Spleen (tissue), 11 donors: ENCODE results near the gene SORCS3. TPM values are rescaled to one million over a fixed set of nuclear protein-coding genes. Genes with fewer than 3 reads are reported as not detected.

ENCODE experiments used
- DNase-seq: peaks from one replicate; pipeline ENCODE4 v3.0.0-alpha.2; 2020
- H3K27ac ChIP-seq, 8 donors: fragments of 200-600 bp; sonication (generic) in 7 of 8; 1 replicate in 4 of 8; 2 replicates in 4 of 8; pipeline versions ENCODE4 v1.5.0 to v1.8.0; 2016 to 2021; ENCODE audit warnings: inconsistent platforms in 4 of 8, mild to moderate bottlenecking in 4 of 8, moderate library complexity in 1 of 8
- H3K27me3 ChIP-seq, 7 donors: fragments of 200-600 bp; sonication (generic) in 6 of 7; replicated peaks in 1 of 7; 1 replicate in 4 of 7; 2 replicates in 3 of 7; pipeline versions ENCODE4 v1.5.0 to v1.8.0; 2016 to 2021; ENCODE audit warnings: inconsistent platforms in 3 of 7, mild to moderate bottlenecking in 1 of 7
- H3K36me3 ChIP-seq, 6 donors: fragments of 200-600 bp; sonication (generic) in 5 of 6; 1 replicate in 4 of 6; 2 replicates in 2 of 6; pipeline versions ENCODE4 v1.5.0 to v1.8.0; 2016 to 2021; ENCODE audit warnings: inconsistent platforms in 2 of 6
- H3K4me1 ChIP-seq, 6 donors: fragments of 200-600 bp; sonication (generic) in 5 of 6; 1 replicate in 3 of 6; 2 replicates in 3 of 6; pipeline versions ENCODE4 v1.5.0 to v1.8.0; 2016 to 2021; ENCODE audit warnings: inconsistent platforms in 3 of 6
- H3K4me3 ChIP-seq, 8 donors: fragments of 200-600 bp; sonication (generic) in 7 of 8; 1 replicate in 4 of 8; 2 replicates in 4 of 8; pipeline versions ENCODE4 v1.5.0 to v1.8.0; 2016 to 2021; ENCODE audit warnings: inconsistent platforms in 4 of 8, mild to moderate bottlenecking in 4 of 8, moderate library complexity in 2 of 8
- H3K9me3 ChIP-seq, 8 donors: fragments of 200-600 bp; sonication (generic) in 7 of 8; 1 replicate in 4 of 8; 2 replicates in 4 of 8; pipeline versions ENCODE4 v1.5.0 to v1.8.0; 2016 to 2021; ENCODE audit warnings: inconsistent platforms in 4 of 8
- POLR2A ChIP-seq, 3 donors: fragments of 450-650 bp; IDR thresholded peaks; one replicate each; pipeline ENCODE4 v1.5.1; 2017; ENCODE audit warnings: antibody characterized with exemption in 3 of 3, mild to moderate bottlenecking in 1 of 3
- POLR2AphosphoS5 ChIP-seq, 3 donors: sonication (generic); formaldehyde crosslinking; IDR thresholded peaks; one replicate each; pipeline ENCODE4 v1.5.1; 2017; ENCODE audit warnings: antibody characterized with exemption in 3 of 3
- WGBS, 5 donors: extraction: QIAGEN DNeasy Blood & Tissue Kit in 3 of 5; methylation state at CpG; one replicate each; pipeline versions ENCODE4 v1.1.5 to v1.1.7; 2013 to 2018; 5-methylcytosine and 5-hydroxymethylcytosine counted together
- intact Hi-C: fragments of 100-400 bp; cut with DNase I; formaldehyde crosslinking; loops from one replicate; pipeline ENCODE4 v1.15.0; 2023; ENCODE audit warnings: low total_unique reads
- polyA plus RNA-seq, 3 donors: library from polyadenylated mRNA; stranded (reverse); fragments of 200-250 nt; gene quantifications; one replicate each; pipeline ENCODE4 v1.2.1, GENCODE V29; 2013
- total RNA-seq, 7 donors: library from RNA; depleted of rRNA in 3 of 7; stranded (reverse); fragments of >200 nt in 3 of 7; fragmentation: NEBNext Ultra II Directional in 4 of 7; extraction: Animal tissue kit (Norgen Biotek cat#: 25700) in 4 of 7; gene quantifications; one replicate each; pipeline versions ENCODE4 v1.1.0 to v1.2.1, GENCODE V29; 2016 to 2021
- TF ChIP-seq, protein P1 (sequence below), 11 experiments: fragments of 200-600 bp in 7 of 11; fragments of 450-650 bp in 4 of 11; sonication (generic) in 4 of 11; IDR thresholded peaks in 8 of 11; conservative IDR thresholded peaks in 3 of 11; 1 replicate in 7 of 11; 2 replicates in 4 of 11; pipeline versions ENCODE4 v1.4.0 to v1.8.0; 2016 to 2021; ENCODE audit warnings: antibody characterized with exemption in 11 of 11, inconsistent platforms in 4 of 11, mild to moderate bottlenecking in 1 of 11
- donor health status: healthy with polysubstance abuse.
- donor health status: DM: no; HTN: no; CAD: no; lungs with moderate emphysema.
- donor health status: DM: no; HTN: no; CAD: no.
- donor health status: Bipolar disorder and iron deficiency.
- donor health status: healthy.
- donor health status: DM: no; HTN: no; CAD: no.
- donor health status: DM: yes; HTN: yes; CAD: no.

SORCS3 gene
- total and polyA plus RNA-seq, 10 donors: 0.03 to 0.06 TPM; not detected in 8

DNA sequence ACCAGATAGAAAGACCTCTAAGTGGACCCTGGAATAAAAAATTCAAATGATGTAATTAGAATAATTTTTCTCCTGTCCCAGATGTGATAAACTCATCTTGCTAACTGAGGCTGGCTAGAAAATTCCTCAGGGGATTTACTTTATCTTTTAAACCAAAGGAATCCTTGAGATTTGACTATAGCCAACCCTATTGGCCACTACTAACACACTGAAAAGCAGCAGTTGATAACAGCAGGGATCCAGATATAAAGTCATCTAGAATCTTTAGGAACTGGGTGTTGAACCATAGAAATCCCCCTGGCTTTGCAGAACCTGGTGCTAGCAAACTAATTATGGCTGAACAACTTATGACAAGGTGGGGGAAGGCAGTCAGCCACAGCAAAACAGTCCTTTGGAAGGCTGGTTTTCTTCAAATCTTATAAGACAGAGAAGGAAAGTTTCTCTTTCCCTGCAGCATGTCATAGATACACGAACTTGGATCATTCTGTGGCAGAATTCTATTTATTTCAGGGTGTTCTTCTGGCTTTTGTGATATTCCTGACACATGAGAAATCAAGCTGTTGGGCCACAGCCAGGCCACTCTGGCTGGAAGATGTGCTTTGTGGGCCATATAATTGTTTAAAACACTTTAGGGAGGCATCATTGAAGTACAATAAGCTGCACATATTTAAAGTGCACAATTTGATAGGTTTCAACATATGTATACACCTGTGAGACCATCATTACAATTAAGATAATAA lies 643.6 kb downstream of the SORCS3 start:
- intact Hi-C loops: no loop called here
- no peak overlapping the region for H3K27ac ChIP-seq
- no peaks in the 10 kb centered on the region for H3K27me3 ChIP-seq
- peaks cover 0 to 3% (median 0%) of the 10 kb centered on the region in 8 donors for H3K9me3 ChIP-seq
- no peak for TF ChIP-seq POLR2A (IDR thresholded peaks at IDR 0.05)
- no peak for TF ChIP-seq POLR2AphosphoS5 (IDR thresholded peaks at IDR 0.05)
- TF ChIP-seq, protein P1, sequence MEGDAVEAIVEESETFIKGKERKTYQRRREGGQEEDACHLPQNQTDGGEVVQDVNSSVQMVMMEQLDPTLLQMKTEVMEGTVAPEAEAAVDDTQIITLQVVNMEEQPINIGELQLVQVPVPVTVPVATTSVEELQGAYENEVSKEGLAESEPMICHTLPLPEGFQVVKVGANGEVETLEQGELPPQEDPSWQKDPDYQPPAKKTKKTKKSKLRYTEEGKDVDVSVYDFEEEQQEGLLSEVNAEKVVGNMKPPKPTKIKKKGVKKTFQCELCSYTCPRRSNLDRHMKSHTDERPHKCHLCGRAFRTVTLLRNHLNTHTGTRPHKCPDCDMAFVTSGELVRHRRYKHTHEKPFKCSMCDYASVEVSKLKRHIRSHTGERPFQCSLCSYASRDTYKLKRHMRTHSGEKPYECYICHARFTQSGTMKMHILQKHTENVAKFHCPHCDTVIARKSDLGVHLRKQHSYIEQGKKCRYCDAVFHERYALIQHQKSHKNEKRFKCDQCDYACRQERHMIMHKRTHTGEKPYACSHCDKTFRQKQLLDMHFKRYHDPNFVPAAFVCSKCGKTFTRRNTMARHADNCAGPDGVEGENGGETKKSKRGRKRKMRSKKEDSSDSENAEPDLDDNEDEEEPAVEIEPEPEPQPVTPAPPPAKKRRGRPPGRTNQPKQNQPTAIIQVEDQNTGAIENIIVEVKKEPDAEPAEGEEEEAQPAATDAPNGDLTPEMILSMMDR (IDR thresholded peaks at IDR 0.05 in 8 of 11, conservative IDR thresholded peaks at IDR 0.05 in 3 of 11): no peak
- DNase-seq: no peak
- no peak overlapping the region for H3K4me3 ChIP-seq
- 27 to 41% (median 32%) methylated on average over 1 of the region's 1 CpG for WGBS, 5 donors
- H3K36me3 ChIP-seq: no peaks in the 10 kb centered on the region
- no peaks in the 10 kb centered on the region for H3K4me1 ChIP-seq

DNA sequence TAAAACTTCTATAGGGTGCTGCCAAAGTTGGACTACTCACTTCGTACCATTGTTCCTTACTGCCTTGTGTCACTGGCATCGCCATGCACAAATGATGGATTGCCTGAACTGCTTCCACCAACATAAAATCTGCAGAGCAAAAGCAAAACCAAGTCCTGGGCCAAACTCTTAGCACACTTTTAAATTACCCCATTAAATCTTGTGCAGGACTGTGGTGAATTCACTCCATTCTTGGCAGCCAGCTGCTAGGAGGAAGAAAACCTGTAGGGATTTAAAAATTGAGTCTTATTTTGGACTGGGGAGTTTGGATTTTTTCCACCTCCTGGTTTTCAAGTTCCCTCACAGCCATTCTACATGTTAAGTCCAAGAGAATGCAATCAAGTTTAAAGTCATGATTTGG lies 646.9 kb downstream of the SORCS3 start:
- no peak for DNase-seq
- WGBS, 5 donors: 35 to 62% (median 54%) methylated on average over 2 of the region's 2 CpGs
- intact Hi-C loops: no loop called here
- no peak overlapping the region for H3K4me3 ChIP-seq
- H3K36me3 ChIP-seq: no peaks in the 10 kb centered on the region
- TF ChIP-seq, protein P1 (IDR thresholded peaks at IDR 0.05 in 8 of 11, conservative IDR thresholded peaks at IDR 0.05 in 3 of 11): no peak
- TF ChIP-seq POLR2A (IDR thresholded peaks at IDR 0.05): no peak
- TF ChIP-seq POLR2AphosphoS5 (IDR thresholded peaks at IDR 0.05): no peak
- no peaks in the 10 kb centered on the region for H3K4me1 ChIP-seq
- peaks cover 0 to 2% (median 0%) of the 10 kb centered on the region in 8 donors for H3K9me3 ChIP-seq
- no peak overlapping the region for H3K27ac ChIP-seq
- no peaks in the 10 kb centered on the region for H3K27me3 ChIP-seq

- H3K4me1 ChIP-seq: no peaks in the 10 kb centered on the region
- H3K9me3 ChIP-seq: peaks cover 0 to 7% (median under 1%) of the 10 kb centered on the region in 8 donors
- no peak overlapping the region for H3K4me3 ChIP-seq
- no peak for TF ChIP-seq POLR2A (IDR thresholded peaks at IDR 0.05)
- no peak for TF ChIP-seq POLR2AphosphoS5 (IDR thresholded peaks at IDR 0.05)
- TF ChIP-seq, protein P1 (IDR thresholded peaks at IDR 0.05 in 8 of 11, conservative IDR thresholded peaks at IDR 0.05 in 3 of 11): no peak
- no peaks in the 10 kb centered on the region for H3K36me3 ChIP-seq
- DNase-seq: no peak
- intact Hi-C loops: no loop called here
- no peaks in the 10 kb centered on the region for H3K27me3 ChIP-seq
- H3K27ac ChIP-seq: no peak overlapping the region
Measured at GRCh38 chr10:105288613-105289012, 647.5 kb downstream of the SORCS3 start.

DNA sequence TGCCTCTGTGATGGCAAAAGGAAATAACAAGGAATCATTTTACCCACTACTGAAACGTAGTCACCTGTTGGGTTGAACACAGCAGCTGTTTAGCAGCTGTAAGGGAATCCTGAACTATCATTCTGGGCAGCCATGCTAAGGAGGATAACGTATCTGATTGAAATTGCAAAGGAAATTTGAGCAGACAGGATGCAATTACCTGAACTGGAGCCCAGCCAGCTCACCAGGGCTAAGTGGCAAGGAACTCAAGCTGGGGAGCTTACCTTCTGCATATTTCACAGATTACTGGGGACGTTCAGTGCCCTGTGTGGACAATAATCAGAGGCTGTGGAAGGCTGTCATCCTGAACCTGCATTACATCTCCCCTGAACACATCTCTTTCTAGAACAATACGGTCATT lies 650.5 kb downstream of the SORCS3 start:
- Histone ChIP-seq H3K9me3 (peaks cover 0 to 29% (median 17%) of the 10 kb centered on the region in 8 donors), H3K27me3 (no peaks in the 10 kb centered on the region), H3K27ac (no peak overlapping the region), H3K36me3 (no peaks in the 10 kb centered on the region), H3K4me3 (no peak overlapping the region), H3K4me1 (no peaks in the 10 kb centered on the region)
- no peak for DNase-seq
- 37 to 53% (median 46%) methylated on average over 4 of the region's 4 CpGs for WGBS, 5 donors
- no peak for TF ChIP-seq POLR2A (IDR thresholded peaks at IDR 0.05)
- intact Hi-C loops: no loop called here
